Coronary artery (tissue), 2 donors: ENCODE results near the gene WDFY2.

Experiments
- DNase-seq: peaks from one replicate; pipeline ENCODE4 v3.0.0-alpha.2; 2017; ENCODE audit warnings: low spot score
- H3K27ac ChIP-seq, 2 donors: fragments of 200-600 bp; sonication (generic); one replicate each; pipeline ENCODE4 v1.5.1; 2016 to 2019
- H3K4me3 ChIP-seq: fragments of 200-600 bp; sonication (generic); 2 replicates; pipeline ENCODE4 v1.5.1; 2016; ENCODE audit warnings: mild to moderate bottlenecking, moderate library complexity
- CTCF ChIP-seq: fragments of 200-600 bp; sonication (generic); IDR thresholded peaks from one replicate; pipeline ENCODE4 v1.5.1; 2019; ENCODE audit warnings: antibody characterized with exemption

Gene WDFY2

GRCh38 chr13:51659276-51660127 lies 75.2 kb downstream of the WDFY2 start:
- TF ChIP-seq CTCF, result no peak
- H3K27ac ChIP-seq, result no peak overlapping the region
- H3K4me3 ChIP-seq, result no peak overlapping the region
- DNase-seq, result no peak

- Histone ChIP-seq H3K4me3 (no peak overlapping the region), H3K27ac (no peak overlapping the region)
- no peak for DNase-seq
- TF ChIP-seq CTCF, result no peak
Measured at GRCh38 chr13:51660813-51661212, 76.6 kb downstream of the WDFY2 start.

GRCh38 chr13:51663973-51664957 lies 80.0 kb downstream of the WDFY2 start:
- H3K4me3 ChIP-seq, result no peak overlapping the region
- no peak for TF ChIP-seq CTCF
- no peak for DNase-seq
- H3K27ac ChIP-seq, result peak overlapping the region in 1 of 2 donors; percentile 72

- no peak for DNase-seq
- no peak for TF ChIP-seq CTCF
- Histone ChIP-seq H3K4me3 (no peak overlapping the region), H3K27ac (peak overlapping the region in 1 of 2 donors; percentile 72)
Measured at GRCh38 chr13:51665456-51665855, 81.2 kb downstream of the WDFY2 start.

GRCh38 chr13:51666374-51666773 lies 82.1 kb downstream of the WDFY2 start:
- H3K27ac ChIP-seq, result peak overlapping the region; percentile 17 to 72
- TF ChIP-seq CTCF, result no peak

GRCh38 chr13:51666839-51667238 lies 82.6 kb downstream of the WDFY2 start:
- no peak for TF ChIP-seq CTCF
- Histone ChIP-seq H3K27ac (peak overlapping the region in 1 of 2 donors; percentile 17), H3K4me3 (no peak overlapping the region)
- no peak for DNase-seq

More at GRCh38 chr13:51666374-51666773, 82.1 kb downstream of the WDFY2 start:
- no peak for DNase-seq
- H3K4me3 ChIP-seq, result no peak overlapping the region
